IMR-90 (cell line): ENCODE measurements around the gene POTEM. TPM values are rescaled to one million over a fixed set of nuclear protein-coding genes. Genes with fewer than 3 reads are reported as not detected.
"Not testable (repeated sequence)": the region's sequence is repeated elsewhere in the genome, so short reads cannot be mapped to it uniquely, and the experiment has no call there.

Experiments
- ATAC-seq: fragments of 200-7000 bp; cut with Tn5 transposase; 2 replicates; pipeline ENCODE4 v1.9.1; 2020; ENCODE audit warnings: low read depth, mild to moderate bottlenecking, moderate library complexity
- BruUV-seq: library from RNA; stranded (reverse); fragments of 400-500 nt; replicated peaks from 2 replicates; lab custom pipeline; 2021; lab: Mats Ljungman, UMichigan
- CTCF ChIA-PET: fragments of 300-600 bp; formaldehyde crosslinking; extraction: SDS; loops from one replicate; lab custom pipeline; 2021; ENCODE audit warnings: antibody characterized with exemption; lab: Yijun Ruan, JAX
- POLR2A ChIA-PET: fragments of 300-600 bp; sonication (Branson Sonifier 250); formaldehyde crosslinking; loops from one replicate; lab custom pipeline; 2022; ENCODE audit warnings: antibody characterized with exemption; ENCODE audit not compliant: unreplicated experiment; lab: Charles Lee
- DNase-seq: peaks from one replicate; pipeline ENCODE4 v3.0.0; 2013
- H2AFZ ChIP-seq: replicated peaks from 2 replicates; pipeline ENCODE3; 2013; ENCODE audit warnings: low read length, mild to moderate bottlenecking; ENCODE audit not compliant: poor library complexity
- H2AK5ac ChIP-seq: 2 replicates; pipeline ENCODE4 v1.6.1; 2013; ENCODE audit warnings: low read depth, low read length, inconsistent platforms
- H2AK9ac ChIP-seq: replicated peaks from 2 replicates; pipeline ENCODE3; 2013; ENCODE audit warnings: mild to moderate bottlenecking, low read depth, low read length, moderate library complexity; ENCODE audit not compliant: poor library complexity
- H2BK120ac ChIP-seq: 2 replicates; pipeline ENCODE4 v1.6.1; 2013; ENCODE audit warnings: low read depth, low read length, inconsistent platforms
- H2BK15ac ChIP-seq: 3 replicates; pipeline ENCODE4 v1.6.1; 2013; ENCODE audit warnings: low read depth, low read length, inconsistent platforms
- H2BK20ac ChIP-seq: 2 replicates; pipeline ENCODE4 v1.6.1; 2013; ENCODE audit warnings: low read depth, mild to moderate bottlenecking, inconsistent platforms, low read length, moderate library complexity
- H2BK5ac ChIP-seq: 2 replicates; pipeline ENCODE4 v1.6.1; 2013; ENCODE audit warnings: mild to moderate bottlenecking, low read depth, low read length, inconsistent platforms; ENCODE audit not compliant: poor library complexity, severe bottlenecking
- H3K14ac ChIP-seq: replicated peaks from 2 replicates; pipeline ENCODE4 v1.6.1; 2013; ENCODE audit warnings: low read depth, low read length, inconsistent platforms
- H3K18ac ChIP-seq: 2 replicates; pipeline ENCODE4 v1.6.1; 2013; ENCODE audit warnings: low read depth, low read length, control low read depth
- H3K23ac ChIP-seq: 2 replicates; pipeline ENCODE4 v1.6.1; 2013; ENCODE audit warnings: low read depth, low read length, inconsistent platforms
- H3K27ac ChIP-seq: 2 replicates; pipeline ENCODE4 v1.5.1; 2013; ENCODE audit warnings: mild to moderate bottlenecking, control low read depth, low read length; ENCODE audit not compliant: insufficient read depth
- H3K27me3 ChIP-seq: 2 replicates; pipeline ENCODE4 v1.6.1; 2013; ENCODE audit warnings: low read length; ENCODE audit not compliant: control insufficient read depth, insufficient read depth
- H3K36me3 ChIP-seq: 2 replicates; pipeline ENCODE4 v1.6.1; 2013; ENCODE audit warnings: low read length, mixed read lengths; ENCODE audit not compliant: control insufficient read depth, insufficient read depth
- H3K4ac ChIP-seq: 2 replicates; pipeline ENCODE4 v1.6.1; 2013; ENCODE audit warnings: low read depth, low read length, inconsistent platforms
- H3K4me1 ChIP-seq: 2 replicates; pipeline ENCODE4 v1.6.1; 2013; ENCODE audit warnings: low read length, mixed read lengths; ENCODE audit not compliant: control insufficient read depth, insufficient read depth
- H3K4me2 ChIP-seq: 2 replicates; pipeline ENCODE4 v1.6.1; 2013; ENCODE audit warnings: low read depth, mild to moderate bottlenecking, control low read depth, low read length, moderate library complexity
- H3K4me3 ChIP-seq: 2 replicates; pipeline ENCODE4 v1.5.1; 2013; ENCODE audit warnings: low read depth, mild to moderate bottlenecking, control low read depth, low read length, moderate library complexity; ENCODE audit not compliant: insufficient read depth
- H3K56ac ChIP-seq: 2 replicates; pipeline ENCODE4 v1.6.1; 2013; ENCODE audit warnings: low read length, inconsistent platforms; ENCODE audit not compliant: insufficient read depth; ENCODE audit errors: extremely low read depth
- H3K79me1 ChIP-seq, 2 experiments: 2 replicates each; pipeline ENCODE4 v1.6.1; 2013; ENCODE audit warnings: low read length in 2 of 2, inconsistent platforms in 1 of 2, low read depth in 1 of 2
- H3K9ac ChIP-seq: 2 replicates; pipeline ENCODE4 v1.6.1; 2013; ENCODE audit warnings: low read depth, low read length, control low read depth
- H3K9me1 ChIP-seq: 2 replicates; pipeline ENCODE4 v1.6.1; 2013; ENCODE audit warnings: low read length, inconsistent platforms; ENCODE audit not compliant: insufficient read depth
- H3K9me3 ChIP-seq: 2 replicates; pipeline ENCODE4 v1.6.1; 2013; ENCODE audit warnings: low read length; ENCODE audit not compliant: control insufficient read depth, insufficient read depth
- H4K20me1 ChIP-seq: 2 replicates; pipeline ENCODE4 v1.6.1; 2013; ENCODE audit warnings: low read length, inconsistent platforms; ENCODE audit not compliant: insufficient read depth
- H4K5ac ChIP-seq: 2 replicates; pipeline ENCODE4 v1.6.1; 2013; ENCODE audit warnings: mild to moderate bottlenecking, low read depth, low read length, control low read depth
- H4K8ac ChIP-seq, 2 experiments: 2 replicates each; pipeline ENCODE4 v1.6.1; 2013; ENCODE audit warnings: low read depth in 2 of 2, low read length in 2 of 2, control low read depth in 1 of 2, inconsistent platforms in 1 of 2
- H4K91ac ChIP-seq: 2 replicates; pipeline ENCODE4 v1.6.1; 2013; ENCODE audit warnings: low read depth, low read length, inconsistent platforms; ENCODE audit not compliant: insufficient read depth
- WGBS, 2 experiments: methylation state at CpG; one replicate each; pipeline versions ENCODE4 v1.1.5 to v1.1.7; 2013; ENCODE audit warnings: missing lambda C conversion rate in 2 of 2; ENCODE audit not compliant: insufficient read length in 1 of 2; ENCODE audit errors: extremely low coverage in 2 of 2; 5-methylcytosine and 5-hydroxymethylcytosine counted together
- dilution Hi-C: fragments of 300-500 bp; cut with HindIII; formaldehyde crosslinking; loops from one replicate; pipeline ENCODE4 v1.14.3; 2018; ENCODE audit warnings: low sequenced_read_pairs; ENCODE audit not compliant: unreplicated experiment
- in situ Hi-C: fragments of 300-500 bp; cut with MboI; formaldehyde crosslinking; loops from 3 replicates; pipeline ENCODE4 v1.14.3; 2019; ENCODE audit warnings: low sequenced_read_pairs, inconsistent platforms, mixed read lengths
- intact Hi-C: fragments of 100-400 bp; cut with micrococcal nuclease; formaldehyde crosslinking; loops from 2 replicates; pipeline ENCODE4 v1.10.0; 2022
- polyA plus RNA-seq, 3 experiments: library from polyadenylated mRNA; depleted of rRNA; stranded (reverse); fragments of >200 nt; gene quantifications; 2 replicates each; pipeline ENCODE4 v1.2.3, GENCODE V29; 2012; ENCODE audit warnings: low replicate concordance in 1 of 3
- total RNA-seq: library from RNA; depleted of rRNA; stranded (reverse); fragments of >200 nt; gene quantifications from 2 replicates; pipeline ENCODE4 v1.2.3, GENCODE V29; 2012

Gene POTEM
- total and polyA plus RNA-seq, 2 of the 4 experiments (the other 2 are of a cell fraction) = not detected

DNA sequence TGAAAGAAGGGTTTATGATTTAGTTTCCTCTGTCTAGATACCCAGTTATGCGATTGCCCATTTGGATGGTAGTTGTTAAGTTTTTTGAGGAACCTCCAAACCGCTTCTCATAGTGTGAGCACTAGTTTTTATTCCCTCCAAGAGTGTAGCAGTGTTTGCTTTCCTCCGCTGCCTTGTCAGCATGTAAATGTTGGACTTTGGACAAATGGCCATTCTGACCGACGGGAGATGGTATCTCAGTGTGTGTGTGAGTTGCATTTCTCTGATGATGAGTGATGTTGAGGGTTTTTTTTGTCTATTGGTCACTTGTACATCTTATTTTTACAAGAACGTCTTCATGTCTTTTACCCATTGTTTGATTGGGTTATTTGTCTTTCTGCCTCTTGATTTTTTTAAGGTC lies 11.4 kb upstream of the POTEM start:
- H4K8ac ChIP-seq, H3K23ac ChIP-seq, H2BK15ac ChIP-seq, DNase-seq, H4K91ac ChIP-seq, POLR2A ChIA-PET, H3K4me2 ChIP-seq, H3K27me3 ChIP-seq, H2BK120ac ChIP-seq, in situ Hi-C loops, H3K56ac ChIP-seq, H2BK20ac ChIP-seq, H3K4me1 ChIP-seq, H3K18ac ChIP-seq, H3K27ac ChIP-seq, H2AFZ ChIP-seq, dilution Hi-C loops, H3K79me1 ChIP-seq, H3K36me3 ChIP-seq, H3K14ac ChIP-seq, H3K4me3 ChIP-seq, BruUV-seq, H3K9me1 ChIP-seq, CTCF ChIA-PET, H3K9me3 ChIP-seq, H4K5ac ChIP-seq, H4K20me1 ChIP-seq, H2AK5ac ChIP-seq, H3K9ac ChIP-seq, H2BK5ac ChIP-seq, ATAC-seq, H2AK9ac ChIP-seq, H3K4ac ChIP-seq, intact Hi-C loops: not testable (repeated sequence)
- no CpG with 5 or more reads among the region's 6 CpGs for WGBS, 2 experiments

DNA sequence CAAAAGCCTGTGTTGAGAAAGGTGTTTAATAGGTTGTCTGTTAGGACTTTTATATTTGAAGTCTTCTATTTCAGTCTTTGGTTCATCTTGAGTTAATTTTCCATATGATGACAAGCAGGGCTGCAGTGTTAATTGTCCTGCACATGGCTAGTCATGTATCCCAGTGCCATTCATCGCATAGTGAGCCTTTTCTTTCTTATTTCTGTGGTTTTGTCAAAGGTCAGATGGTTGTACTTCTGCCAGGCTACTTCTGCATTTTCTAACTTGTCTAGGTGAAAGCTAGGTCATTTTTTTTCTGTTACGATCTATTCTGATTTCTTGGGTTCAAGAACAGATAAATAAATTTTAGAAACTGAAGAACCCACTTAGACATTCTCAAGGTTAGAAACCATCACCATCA lies 5.7 kb upstream of the POTEM start:
- H3K4ac ChIP-seq, H2AFZ ChIP-seq, POLR2A ChIA-PET, H3K9me1 ChIP-seq, dilution Hi-C loops, H3K9me3 ChIP-seq, H2AK9ac ChIP-seq, H3K27ac ChIP-seq, intact Hi-C loops, DNase-seq, H3K18ac ChIP-seq, in situ Hi-C loops, H3K4me3 ChIP-seq, H3K36me3 ChIP-seq, CTCF ChIA-PET, H3K4me1 ChIP-seq, H3K56ac ChIP-seq, BruUV-seq, H3K23ac ChIP-seq, H2BK120ac ChIP-seq, H3K9ac ChIP-seq, H2BK20ac ChIP-seq, H4K20me1 ChIP-seq, H3K27me3 ChIP-seq, ATAC-seq, H4K8ac ChIP-seq, H3K4me2 ChIP-seq, H2BK15ac ChIP-seq, H4K5ac ChIP-seq, H3K79me1 ChIP-seq, H2AK5ac ChIP-seq, H2BK5ac ChIP-seq, H4K91ac ChIP-seq, H3K14ac ChIP-seq: not testable (repeated sequence)
- no CpG with 5 or more reads among the region's 2 CpGs for WGBS, 2 experiments
